ENCODE measurements around the gene NEK4. TPM values are rescaled to one million over a fixed set of nuclear protein-coding genes. Genes with fewer than 3 reads are reported as not detected.

NEK4 gene
- total RNA-seq, 1 experiment from 2014 or later: 40.5 TPM

- no peaks in the 10 kb centered on the region for H3K27me3 Mint-ChIP-seq (ENCODE audit: insufficient read depth, unreplicated experiment)
- H3K36me3 ChIP-seq (ENCODE audit: control insufficient read depth, insufficient read depth, low read length): peaks cover 1% of the 10 kb centered on the region; the same call in 1 of the 2 replicates
- no peaks in the 10 kb centered on the region for H3K4me1 ChIP-seq
- H3K4me3 Mint-ChIP-seq (ENCODE audit: unreplicated experiment): no peak overlapping the region
- H3K9me3 ChIP-seq: no peaks in the 10 kb centered on the region
- BruUV-seq (replicated peaks): no TSS peak
- H3K27ac Mint-ChIP-seq (ENCODE audit: unreplicated experiment): no peak overlapping the region
- H3K4me3 ChIP-seq (ENCODE audit: low read depth, low read length): no peak overlapping the region
- H3K9me3 Mint-ChIP-seq (ENCODE audit: unreplicated experiment): no peaks in the 10 kb centered on the region
- H3K4me1 Mint-ChIP-seq (ENCODE audit: low read depth, unreplicated experiment): no peaks in the 10 kb centered on the region
- TF ChIP-seq CTCF (IDR thresholded peaks at IDR 0.05; ENCODE audit: insufficient read depth in 1 of 2, low read depth in 1 of 2, low read length in 1 of 2, severe bottlenecking in 1 of 2, unreplicated experiment in 1 of 2): no peak
- POLR2A ChIA-PET: no interaction called here
- no peak for DNase-seq
- CTCF ChIA-PET: no interaction called here
- intact Hi-C loops (cut with micrococcal nuclease; ENCODE audit: unreplicated experiment): no loop called here
- no peaks in the 10 kb centered on the region for H3K27me3 ChIP-seq (replicated peaks; ENCODE audit: control insufficient read depth, insufficient read depth, low read length)
- peaks cover 69% of the 10 kb centered on the region for H3K36me3 Mint-ChIP-seq (ENCODE audit: insufficient read depth, unreplicated experiment)
These were observed 7.3 kb downstream of the NEK4 start for GRCh38 chr3:52763466-52763865.

GRCh38 chr3:52756141-52756540 lies 14.6 kb downstream of the NEK4 start:
- CTCF ChIA-PET: no interaction called here
- no peak overlapping the region for H3K4me3 ChIP-seq (ENCODE audit: low read depth, low read length)
- Mint-ChIP-seq H3K9me3 (ENCODE audit: unreplicated experiment) (no peaks in the 10 kb centered on the region), H3K4me1 (ENCODE audit: low read depth, unreplicated experiment) (no peaks in the 10 kb centered on the region), H3K36me3 (ENCODE audit: insufficient read depth, unreplicated experiment) (peaks cover 68% of the 10 kb centered on the region), H3K27ac (ENCODE audit: unreplicated experiment) (no peak overlapping the region), H3K27me3 (ENCODE audit: insufficient read depth, unreplicated experiment) (no peaks in the 10 kb centered on the region), H3K4me3 (ENCODE audit: unreplicated experiment) (no peak overlapping the region)
- no peak for DNase-seq
- H3K9me3 ChIP-seq: peaks cover 5% of the 10 kb centered on the region; the same call in 1 of the 2 replicates
- BruUV-seq (replicated peaks): no TSS peak
- peaks cover 3% of the 10 kb centered on the region for H3K36me3 ChIP-seq (ENCODE audit: control insufficient read depth, insufficient read depth, low read length)
- POLR2A ChIA-PET: no interaction called here
- H3K4me1 ChIP-seq: peaks cover 9% of the 10 kb centered on the region; the same call in 1 of the 2 replicates
- intact Hi-C loops (cut with micrococcal nuclease; ENCODE audit: unreplicated experiment): no loop called here
- TF ChIP-seq CTCF (IDR thresholded peaks at IDR 0.05; ENCODE audit: insufficient read depth in 1 of 2, low read depth in 1 of 2, low read length in 1 of 2, severe bottlenecking in 1 of 2, unreplicated experiment in 1 of 2): no peak
- H3K27me3 ChIP-seq (replicated peaks; ENCODE audit: control insufficient read depth, insufficient read depth, low read length): no peaks in the 10 kb centered on the region

GRCh38 chr3:52754373-52754772 lies 16.4 kb downstream of the NEK4 start:
- H3K9me3 ChIP-seq: peaks cover 5% of the 10 kb centered on the region; the same call in 1 of the 2 replicates
- no peak for DNase-seq
- peaks cover 3% of the 10 kb centered on the region for H3K36me3 ChIP-seq (ENCODE audit: control insufficient read depth, insufficient read depth, low read length)
- Mint-ChIP-seq H3K27ac (ENCODE audit: unreplicated experiment) (no peak overlapping the region), H3K4me3 (ENCODE audit: unreplicated experiment) (no peak overlapping the region), H3K27me3 (ENCODE audit: insufficient read depth, unreplicated experiment) (no peaks in the 10 kb centered on the region), H3K36me3 (ENCODE audit: insufficient read depth, unreplicated experiment) (peaks cover 72% of the 10 kb centered on the region), H3K4me1 (ENCODE audit: low read depth, unreplicated experiment) (no peaks in the 10 kb centered on the region), H3K9me3 (ENCODE audit: unreplicated experiment) (no peaks in the 10 kb centered on the region)
- peaks cover 9% of the 10 kb centered on the region; the same call in 1 of the 2 replicates for H3K4me1 ChIP-seq
- intact Hi-C loops (cut with micrococcal nuclease; ENCODE audit: unreplicated experiment): no loop called here
- no peaks in the 10 kb centered on the region for H3K27me3 ChIP-seq (replicated peaks; ENCODE audit: control insufficient read depth, insufficient read depth, low read length)
- BruUV-seq (replicated peaks): no TSS peak
- no peak overlapping the region for H3K4me3 ChIP-seq (ENCODE audit: low read depth, low read length)
- CTCF ChIA-PET: no interaction called here
- no peak for TF ChIP-seq CTCF (IDR thresholded peaks at IDR 0.05; ENCODE audit: insufficient read depth in 1 of 2, low read depth in 1 of 2, low read length in 1 of 2, severe bottlenecking in 1 of 2, unreplicated experiment in 1 of 2)
- POLR2A ChIA-PET: no interaction called here

Data from Caco-2 (cell line).